Activated CD8-positive, alpha-beta memory T cell treated with anti-CD3 and anti-CD28 coated beads for 36 hours (primary cell): ENCODE results near the gene ASIC3. TPM values are rescaled to one million over a fixed set of nuclear protein-coding genes. Genes with fewer than 3 reads are reported as not detected.

ENCODE experiments used
- CTCF ChIA-PET: fragments of 350-600 bp; sonication (Branson Sonifier 250); formaldehyde crosslinking; loops from one replicate; lab custom pipeline; 2021; ENCODE audit warnings: antibody characterized with exemption; lab: Charles Lee
- POLR2A ChIA-PET: fragments of 350-600 bp; sonication (Branson Sonifier 250); formaldehyde crosslinking; loops from one replicate; lab custom pipeline; 2021; ENCODE audit warnings: antibody characterized with exemption; lab: Charles Lee
- total RNA-seq, 2 experiments: library from RNA; stranded (reverse); gene quantifications; one replicate each; pipeline ENCODE4 v1.2.3, GENCODE V29; 2021

Gene ASIC3
- 1 to 10 TPM; 2.9 to 3.6 TPM for total RNA-seq

DNA sequence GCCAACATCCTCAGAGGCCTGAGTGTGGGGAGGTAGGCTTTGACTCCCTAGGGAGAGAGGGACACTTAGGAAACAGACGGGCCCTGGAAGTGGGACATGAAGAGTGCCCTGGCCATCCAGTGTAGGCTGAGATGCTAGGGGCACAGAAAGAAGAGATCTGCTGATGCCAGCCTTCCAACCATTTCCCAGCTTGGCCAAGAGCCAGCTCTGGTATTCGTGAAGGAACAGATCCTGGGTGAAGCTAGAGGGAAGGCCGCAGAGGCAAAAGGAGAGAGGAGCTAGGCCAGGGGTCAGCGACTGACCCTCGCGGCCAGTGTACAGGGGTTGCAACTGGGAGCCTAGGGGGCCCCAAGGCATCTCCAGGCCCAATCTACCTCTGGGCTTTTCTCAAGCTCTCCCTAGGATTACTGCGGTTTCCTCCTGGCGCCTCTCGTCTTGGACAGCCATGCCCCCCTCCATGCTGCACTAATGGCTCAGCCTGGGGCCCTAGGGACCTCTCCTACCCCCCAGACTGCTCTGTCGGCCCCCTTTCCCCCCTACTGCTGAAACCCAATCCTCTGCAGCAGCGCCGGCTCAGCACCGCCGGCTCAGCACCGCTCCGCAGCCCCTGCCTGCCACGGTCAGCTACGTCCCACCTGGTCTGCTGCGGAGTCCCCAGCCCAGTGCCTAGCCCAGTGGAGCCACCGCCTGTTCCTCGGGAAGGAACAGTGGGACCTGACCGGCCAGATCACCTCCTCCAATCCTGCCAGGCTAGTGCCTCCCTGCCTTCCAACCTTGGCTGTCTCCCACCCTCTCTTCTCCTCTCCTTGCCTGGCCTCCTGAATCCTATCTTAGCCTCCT lies at the start of gene ASIC3:
Gene ASIC3, plus strand, starts transcription at position 556 of the 840 bp plus-strand sequence. CDS start 355 bp downstream, outside the sequence.
- POLR2A ChIA-PET, result no interaction called here
- CTCF ChIA-PET, result no interaction called here

GRCh38 chr7:150999001-150999400 lies 49.3 kb upstream of the ASIC3 start:
- ChIA-PET POLR2A (no interaction called here), CTCF (interaction anchor here (2.0 kb wide), 1 partner anchor 10 kb away, joined by 8 read pairs; no protein-coding TSS in a partner anchor)

DNA sequence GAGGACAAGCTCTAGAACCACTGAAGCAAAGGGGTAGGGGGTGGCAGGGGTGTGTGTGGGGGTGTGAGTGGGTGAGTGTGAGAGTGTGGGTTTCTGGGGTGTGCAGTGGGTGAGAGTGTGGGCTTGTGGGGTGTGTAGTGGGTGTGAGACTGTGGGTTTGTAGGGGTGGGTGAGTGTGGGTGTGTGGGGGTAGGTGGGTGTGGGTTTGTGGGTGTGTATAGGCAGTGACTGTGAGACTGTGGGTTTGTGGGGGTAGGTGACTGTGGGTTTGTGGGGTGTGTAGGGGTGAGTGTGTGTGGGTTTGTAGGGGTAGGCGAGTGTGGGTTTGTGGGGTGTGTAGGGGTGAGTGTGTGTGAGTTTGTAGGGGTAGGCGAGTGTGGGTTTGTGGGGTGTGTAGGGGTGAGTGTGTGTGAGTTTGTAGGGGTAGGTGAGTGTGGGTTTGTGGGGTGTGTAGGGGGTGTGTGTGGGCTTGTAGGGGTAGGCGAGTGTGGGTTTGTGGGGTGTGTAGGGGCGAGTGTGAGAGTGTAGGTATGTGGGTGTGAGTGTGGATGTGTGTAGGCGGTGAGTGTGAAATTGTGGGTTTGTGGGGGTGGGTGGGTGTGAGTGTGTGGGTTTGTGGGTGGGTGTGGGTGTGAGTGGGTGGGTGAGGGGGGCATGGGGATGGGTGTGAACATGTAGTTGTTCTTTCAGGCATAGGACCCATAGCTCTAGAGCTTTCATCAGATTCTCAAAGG lies 48.7 kb upstream of the ASIC3 start:
- ChIA-PET CTCF (interaction anchor here (1.1 kb wide), 1 partner anchor 11 kb away, joined by 4 read pairs; no protein-coding TSS in a partner anchor), POLR2A (interaction anchor here (0.7 kb wide), 1 partner anchor 89 kb away, joined by 3 read pairs; no protein-coding TSS in a partner anchor)

DNA sequence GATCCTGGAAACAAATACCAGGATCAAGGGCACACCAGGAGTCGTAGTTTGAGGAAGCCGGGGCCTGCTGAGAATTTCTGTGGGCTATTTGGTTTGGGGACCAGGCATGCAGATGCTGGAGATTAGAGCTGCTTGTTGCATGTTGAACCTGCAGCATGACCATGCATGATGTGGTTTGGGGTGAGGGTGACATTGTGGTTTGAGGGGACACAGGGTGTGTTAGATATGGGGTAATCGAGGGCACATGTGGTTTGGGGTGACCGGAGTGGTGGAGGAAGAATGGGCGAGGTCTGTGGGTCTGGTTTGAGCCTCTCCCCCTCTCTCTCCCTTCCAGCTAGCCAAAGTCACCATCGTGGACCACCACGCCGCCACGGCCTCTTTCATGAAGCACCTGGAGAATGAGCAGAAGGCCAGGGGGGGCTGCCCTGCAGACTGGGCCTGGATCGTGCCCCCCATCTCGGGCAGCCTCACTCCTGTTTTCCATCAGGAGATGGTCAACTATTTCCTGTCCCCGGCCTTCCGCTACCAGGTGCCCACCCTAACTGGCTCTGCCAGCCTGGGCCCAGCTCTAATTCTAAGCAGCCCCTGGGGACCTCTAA lies 47.3 kb upstream of the ASIC3 start:
- CTCF ChIA-PET, result interaction anchor here (1.1 kb wide), 1 partner anchor 12 kb away, joined by 4 read pairs; no protein-coding TSS in a partner anchor

GRCh38 chr7:151001546-151001945 lies 46.8 kb upstream of the ASIC3 start:
- CTCF ChIA-PET, result no interaction called here
- POLR2A ChIA-PET, result no interaction called here

More for the DNA sequence above, 47.3 kb upstream of the ASIC3 start:
- POLR2A ChIA-PET, result no interaction called here

DNA sequence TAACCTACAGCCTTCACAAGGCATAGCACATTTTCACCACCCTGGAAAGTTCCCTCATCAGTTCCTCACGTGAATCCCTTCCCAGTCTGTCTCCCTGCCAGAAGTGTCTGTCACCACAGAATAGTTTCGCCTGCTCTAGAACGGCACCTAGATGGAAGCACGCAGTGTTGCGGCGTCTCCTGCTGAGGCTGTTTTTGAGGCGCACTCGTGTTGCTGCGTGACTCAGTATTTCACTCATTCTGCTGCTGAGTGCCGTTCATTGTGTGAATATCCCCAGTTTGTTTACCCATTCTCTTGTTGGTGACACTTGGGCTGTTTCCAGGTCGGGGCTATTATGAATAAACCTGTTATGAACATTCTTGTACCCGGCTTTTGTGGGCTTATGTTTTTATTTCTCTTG lies 44.8 kb upstream of the ASIC3 start:
- CTCF ChIA-PET, result no interaction called here
- POLR2A ChIA-PET, result no interaction called here

GRCh38 chr7:151005566-151005965 lies 42.8 kb upstream of the ASIC3 start:
- POLR2A ChIA-PET, result no interaction called here

DNA sequence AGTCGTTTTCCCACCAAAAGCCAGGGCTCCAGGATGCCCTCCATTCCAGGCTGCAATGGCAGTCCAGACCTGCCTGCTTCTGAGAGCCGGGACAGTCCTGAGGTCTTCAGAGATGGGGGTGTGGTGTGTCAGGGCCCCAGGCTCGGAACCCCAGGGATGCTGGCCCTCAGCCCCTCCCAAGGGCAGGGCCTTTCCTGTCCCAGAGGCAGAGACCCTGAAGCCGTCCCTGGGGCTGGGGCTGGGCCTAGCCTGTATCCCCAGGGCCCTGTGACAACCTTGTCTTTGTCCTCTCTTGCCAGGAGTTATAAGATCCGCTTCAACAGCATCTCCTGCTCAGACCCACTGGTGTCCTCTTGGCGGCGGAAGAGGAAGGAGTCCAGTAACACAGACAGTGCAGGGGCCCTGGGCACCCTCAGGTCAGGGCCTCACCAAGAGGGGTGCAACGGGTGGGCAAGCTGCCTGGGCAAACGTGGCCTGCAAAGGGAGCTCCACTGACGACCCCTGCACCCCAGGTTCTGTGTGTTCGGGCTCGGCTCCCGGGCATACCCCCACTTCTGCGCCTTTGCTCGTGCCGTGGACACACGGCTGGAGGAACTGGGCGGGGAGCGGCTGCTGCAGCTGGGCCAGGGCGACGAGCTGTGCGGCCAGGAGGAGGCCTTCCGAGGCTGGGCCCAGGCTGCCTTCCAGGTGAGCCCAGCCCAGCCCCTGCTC lies 41.6 kb upstream of the ASIC3 start:
- POLR2A ChIA-PET, result no interaction called here
- CTCF ChIA-PET, result interaction anchor here (1.3 to 4.4 kb wide), 2 partner anchors 12 to 44 kb away, joined by 4 to 38 read pairs; no protein-coding TSS in a partner anchor

More at GRCh38 chr7:151005566-151005965, 42.8 kb upstream of the ASIC3 start:
- CTCF ChIA-PET, result interaction anchor here (0.8 to 1.5 kb wide), 3 partner anchors 16 to 36 kb away, joined by 3 read pairs; no protein-coding TSS in a partner anchor

DNA sequence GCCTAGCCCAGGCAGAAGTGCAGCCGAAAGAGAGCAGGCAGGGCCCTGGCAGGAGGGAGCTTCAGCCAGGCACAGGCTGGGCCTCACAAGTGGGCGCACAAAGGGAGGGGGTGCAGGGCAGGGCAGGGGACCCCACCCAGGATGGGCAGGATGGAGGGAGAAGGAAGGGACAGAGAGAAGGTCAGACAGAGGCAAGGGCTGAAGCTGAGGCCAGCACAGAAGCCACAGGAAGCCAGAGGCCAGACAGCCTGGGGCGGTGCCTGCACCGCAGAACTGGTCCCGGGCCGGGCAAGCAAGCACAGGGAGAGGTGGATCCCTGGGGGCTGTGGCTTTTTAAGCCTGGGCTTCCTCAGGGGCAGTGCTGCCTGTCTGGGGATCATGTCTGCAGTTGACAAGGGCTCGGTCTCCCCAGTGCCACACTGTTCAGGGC lies 40.8 kb upstream of the ASIC3 start:
- POLR2A ChIA-PET, result interaction anchor here (1.0 kb wide), 1 partner anchor 11 kb away, joined by 4 read pairs; no protein-coding TSS in a partner anchor
- CTCF ChIA-PET, result interaction anchor here (1.1 to 4.4 kb wide), 7 partner anchors 9 to 252 kb away, joined by 3 to 38 read pairs (median 5); no protein-coding TSS in a partner anchor

- CTCF ChIA-PET, result interaction anchor here (0.6 to 4.4 kb wide), 11 partner anchors 10 to 1630 kb away, joined by 3 to 38 read pairs (median 5); no protein-coding TSS in a partner anchor
- POLR2A ChIA-PET, result interaction anchor here (0.7 to 1.5 kb wide), 4 partner anchors 10 to 219 kb away, joined by 4 to 6 read pairs (median 4); partner anchors contain the start of genes ABCB8 and ABCF2
Observed at GRCh38 chr7:151008143-151008510, 40.2 kb upstream of the ASIC3 start.

DNA sequence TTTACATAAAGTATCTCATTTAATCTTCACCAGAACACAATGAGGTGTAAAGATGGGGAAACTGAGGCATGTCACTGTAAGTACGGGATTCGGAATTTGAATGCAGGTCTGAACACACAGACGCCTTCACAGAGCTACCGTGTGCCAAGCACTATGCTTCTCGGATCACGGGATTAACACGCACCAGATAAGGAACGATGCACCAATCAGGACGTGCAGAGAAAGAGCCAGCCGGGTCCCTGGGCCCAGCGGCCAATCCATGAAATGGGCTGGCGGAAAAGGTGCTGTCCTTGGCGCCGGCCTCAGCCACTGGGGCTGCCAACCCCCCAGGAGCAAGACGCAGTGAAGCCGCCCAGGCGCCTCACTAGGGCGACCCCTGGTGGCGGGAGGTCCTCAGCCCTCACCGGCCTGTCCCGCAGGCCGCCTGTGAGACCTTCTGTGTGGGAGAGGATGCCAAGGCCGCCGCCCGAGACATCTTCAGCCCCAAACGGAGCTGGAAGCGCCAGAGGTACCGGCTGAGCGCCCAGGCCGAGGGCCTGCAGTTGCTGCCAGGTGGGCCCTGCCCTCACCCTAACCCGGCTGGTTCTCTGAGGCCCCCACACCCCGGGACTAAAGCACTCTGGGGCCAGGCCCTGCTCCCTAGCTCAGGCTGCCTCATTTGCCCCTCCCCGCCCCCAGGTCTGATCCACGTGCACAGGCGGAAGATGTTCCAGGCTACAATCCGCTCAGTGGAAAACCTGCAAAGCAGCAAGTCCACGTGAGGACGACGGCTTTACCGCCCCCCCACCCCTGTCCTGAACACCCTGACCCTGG lies 39.6 kb upstream of the ASIC3 start:
- CTCF ChIA-PET, result interaction anchor here (0.6 to 4.4 kb wide), 17 partner anchors 10 to 1630 kb away, joined by 3 to 38 read pairs (median 4); partner anchors contain the start of gene ABCB8

DNA sequence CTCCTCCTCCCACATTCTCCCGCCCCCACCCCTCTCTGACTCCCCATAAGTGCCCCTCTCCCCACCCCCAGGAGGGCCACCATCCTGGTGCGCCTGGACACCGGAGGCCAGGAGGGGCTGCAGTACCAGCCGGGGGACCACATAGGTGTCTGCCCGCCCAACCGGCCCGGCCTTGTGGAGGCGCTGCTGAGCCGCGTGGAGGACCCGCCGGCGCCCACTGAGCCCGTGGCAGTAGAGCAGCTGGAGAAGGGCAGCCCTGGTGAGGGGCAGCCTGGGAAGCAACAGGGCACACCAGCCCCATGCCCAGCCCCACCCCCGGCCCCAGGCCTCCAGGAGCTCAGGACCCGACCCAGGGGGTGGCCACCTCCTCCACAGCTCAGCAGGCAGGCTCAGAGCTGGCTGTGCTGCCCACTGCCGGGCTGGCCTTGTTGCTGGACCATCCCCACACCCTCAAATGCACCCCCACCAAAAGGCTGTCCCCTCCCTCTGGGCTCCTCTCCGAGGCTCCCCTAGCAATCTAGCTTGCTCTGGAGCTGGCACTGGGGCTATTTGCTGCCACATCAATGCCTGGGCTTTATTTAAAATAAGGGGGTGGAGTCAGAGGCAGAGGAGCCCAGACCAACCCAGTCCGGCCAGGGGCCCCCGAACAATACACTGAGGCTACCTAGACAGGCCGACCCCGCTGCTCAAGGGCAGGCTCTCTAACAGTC lies 38.8 kb upstream of the ASIC3 start:
- POLR2A ChIA-PET, result interaction anchor here (0.6 to 2.1 kb wide), 4 partner anchors 10 to 1314 kb away, joined by 5 to 7 read pairs (median 6); partner anchors contain the start of genes ABCB8 and ABCF2
- CTCF ChIA-PET, result interaction anchor here (0.6 to 4.4 kb wide), 16 partner anchors 9 to 254 kb away, joined by 3 to 38 read pairs (median 4); partner anchors contain the start of genes ABCB8 and ATG9B

More for the DNA sequence above, 39.6 kb upstream of the ASIC3 start:
- POLR2A ChIA-PET, result interaction anchor here (0.7 to 2.1 kb wide), 5 partner anchors 10 to 218 kb away, joined by 4 to 7 read pairs (median 5); partner anchors contain the start of genes ABCB8 and ABCF2

DNA sequence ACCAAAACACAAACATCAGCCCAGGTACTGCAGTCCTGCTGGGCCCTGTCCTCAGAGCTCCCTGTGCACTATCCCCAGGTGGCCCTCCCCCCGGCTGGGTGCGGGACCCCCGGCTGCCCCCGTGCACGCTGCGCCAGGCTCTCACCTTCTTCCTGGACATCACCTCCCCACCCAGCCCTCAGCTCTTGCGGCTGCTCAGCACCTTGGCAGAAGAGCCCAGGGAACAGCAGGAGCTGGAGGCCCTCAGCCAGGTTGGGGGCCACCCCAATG lies 38.4 kb upstream of the ASIC3 start:
- CTCF ChIA-PET, result interaction anchor here (0.6 to 4.4 kb wide), 8 partner anchors 8 to 102 kb away, joined by 3 to 38 read pairs (median 4); partner anchors contain the start of gene ATG9B

GRCh38 chr7:151010307-151011096 lies 37.8 kb upstream of the ASIC3 start:
- ChIA-PET CTCF (interaction anchor here (1.1 to 4.4 kb wide), 4 partner anchors 8 to 100 kb away, joined by 3 to 38 read pairs (median 4); partner anchors contain the start of gene ATG9B), POLR2A (interaction anchor here (0.7 to 2.1 kb wide), 3 partner anchors 9 to 125 kb away, joined by 3 to 7 read pairs (median 7); partner anchors contain the start of gene ABCB8)

More for the DNA sequence above, 38.4 kb upstream of the ASIC3 start:
- POLR2A ChIA-PET, result interaction anchor here (0.6 to 2.1 kb wide), 2 partner anchors 9 to 1314 kb away, joined by 6 to 7 read pairs; no protein-coding TSS in a partner anchor

- CTCF ChIA-PET, result interaction anchor here (1.1 to 4.4 kb wide), 3 partner anchors 7 to 100 kb away, joined by 3 to 38 read pairs (median 3); no protein-coding TSS in a partner anchor
Observed at GRCh38 chr7:151011097-151011409, 37.3 kb upstream of the ASIC3 start.

More at GRCh38 chr7:151011097-151011409, 37.3 kb upstream of the ASIC3 start:
- POLR2A ChIA-PET, result interaction anchor here (0.7 to 1.9 kb wide), 2 partner anchors 17 to 124 kb away, joined by 3 to 7 read pairs; partner anchors contain the start of gene ABCB8
